CD8-positive, alpha-beta memory T cell (primary cell): ENCODE measurements around the gene C10orf71. TPM values are rescaled to one million over a fixed set of nuclear protein-coding genes. Genes with fewer than 3 reads are reported as not detected.

ENCODE experiments used
- CTCF ChIA-PET: fragments of 350-600 bp; sonication (Branson Sonifier 250); formaldehyde crosslinking; loops from one replicate; lab custom pipeline; 2021; ENCODE audit warnings: antibody characterized with exemption; lab: Charles Lee
- POLR2A ChIA-PET: fragments of 350-600 bp; sonication (Branson Sonifier 250); formaldehyde crosslinking; loops from one replicate; lab custom pipeline; 2021; ENCODE audit warnings: antibody characterized with exemption; lab: Charles Lee
- DNase-seq, 5 donors: peaks; one replicate each; pipeline versions ENCODE4 v3.0.0 to v3.0.0-alpha.2; 2020 to 2022; ENCODE audit warnings: mixed read lengths in 1 of 5
- H3K27ac ChIP-seq: one replicate; pipeline ENCODE4 v1.7.0; 2013; ENCODE audit warnings: low read depth, mild to moderate bottlenecking, low read length, moderate library complexity
- H3K27me3 ChIP-seq: 2 replicates; pipeline ENCODE4 v1.7.0; 2013; ENCODE audit warnings: low read length, mild to moderate bottlenecking; ENCODE audit not compliant: insufficient read depth, poor library complexity, severe bottlenecking
- H3K36me3 ChIP-seq: 2 replicates; pipeline ENCODE4 v1.7.0; 2013; ENCODE audit warnings: mild to moderate bottlenecking, low read length, moderate library complexity; ENCODE audit not compliant: insufficient read depth
- H3K4me1 ChIP-seq: 2 replicates; pipeline ENCODE4 v1.7.0; 2013; ENCODE audit warnings: mild to moderate bottlenecking, low read length, moderate library complexity; ENCODE audit not compliant: insufficient read depth
- H3K4me3 ChIP-seq: 2 replicates; pipeline ENCODE4 v1.7.0; 2013; ENCODE audit warnings: mild to moderate bottlenecking, low read length
- H3K9me3 ChIP-seq: 2 replicates; pipeline ENCODE4 v1.7.0; 2013; ENCODE audit warnings: mild to moderate bottlenecking, low read length
- H3K27ac Mint-ChIP-seq, 8 donors: one replicate each; pipeline ENCODE4 v1.8.0; 2020 to 2021; ENCODE audit warnings: mixed read lengths in 8 of 8, mild to moderate bottlenecking in 6 of 8, inconsistent platforms in 3 of 8, moderate library complexity in 3 of 8
- H3K27me3 Mint-ChIP-seq, 2 donors: one replicate each; pipeline ENCODE4 v1.8.0; 2020 to 2021; ENCODE audit warnings: mixed read lengths in 2 of 2, mild to moderate bottlenecking in 1 of 2, moderate library complexity in 1 of 2
- H3K36me3 Mint-ChIP-seq, 3 donors: one replicate each; pipeline ENCODE4 v1.8.0; 2020 to 2021; ENCODE audit warnings: mixed read lengths in 3 of 3, inconsistent platforms in 1 of 3, mild to moderate bottlenecking in 1 of 3
- H3K4me1 Mint-ChIP-seq, 3 donors: one replicate each; pipeline ENCODE4 v1.8.0; 2020 to 2021; ENCODE audit warnings: mixed read lengths in 3 of 3, inconsistent platforms in 1 of 3, mild to moderate bottlenecking in 1 of 3
- H3K4me3 Mint-ChIP-seq, 7 donors: one replicate each; pipeline ENCODE4 v1.8.0; 2020 to 2021; ENCODE audit warnings: mixed read lengths in 7 of 7, mild to moderate bottlenecking in 6 of 7, moderate library complexity in 4 of 7, inconsistent platforms in 2 of 7
- H3K9me3 Mint-ChIP-seq, 5 donors: one replicate each; pipeline ENCODE4 v1.8.0; 2020 to 2022; ENCODE audit warnings: mixed read lengths in 5 of 5, mild to moderate bottlenecking in 3 of 5, moderate library complexity in 2 of 5, inconsistent platforms in 1 of 5
- polyA plus RNA-seq: library from polyadenylated mRNA; unstranded; fragments of 300-500 nt; fragmentation: Illumina TruSeq; gene quantifications from one replicate; pipeline ENCODE4 v1.2.3, GENCODE V29; 2021
- total RNA-seq, 2 experiments: library from RNA; stranded (reverse); gene quantifications; one replicate each; pipeline ENCODE4 v1.2.3, GENCODE V29; 2021

The C10orf71 gene
- total and polyA plus RNA-seq, 3 experiments from 2014 or later: not detected

- Mint-ChIP-seq H3K27ac (no peak overlapping the region), H3K36me3 (no peaks in the 10 kb centered on the region), H3K4me1 (peaks cover 0 to 3% (median 2%) of the 10 kb centered on the region in 3 donors), H3K4me3 (no peak overlapping the region), H3K27me3 (peaks cover 0 to 5% of the 10 kb centered on the region in 2 donors), H3K9me3 (peaks cover 0 to 2% (median 0%) of the 10 kb centered on the region in 5 donors)
- ChIA-PET POLR2A (no interaction called here), CTCF (no interaction called here)
- no peaks in the 10 kb centered on the region for H3K9me3 ChIP-seq
- H3K27me3 ChIP-seq: no peaks in the 10 kb centered on the region
- H3K4me3 ChIP-seq: no peak overlapping the region
- no peaks in the 10 kb centered on the region for H3K4me1 ChIP-seq
- no peak overlapping the region for H3K27ac ChIP-seq
- DNase-seq: no peak
- no peaks in the 10 kb centered on the region for H3K36me3 ChIP-seq
Observed at GRCh38 chr10:49277973-49278372, 21.0 kb upstream of the C10orf71 start.

GRCh38 chr10:49278497-49278981 lies 20.4 kb upstream of the C10orf71 start:
- H3K27ac ChIP-seq: no peak overlapping the region
- CTCF ChIA-PET: no interaction called here
- no peaks in the 10 kb centered on the region for H3K4me1 ChIP-seq
- POLR2A ChIA-PET: no interaction called here
- no peaks in the 10 kb centered on the region for H3K9me3 ChIP-seq
- Mint-ChIP-seq H3K4me3 (no peak overlapping the region), H3K27ac (no peak overlapping the region), H3K4me1 (peaks cover 0 to 1% (median under 1%) of the 10 kb centered on the region in 3 donors), H3K27me3 (peaks cover 0 to 5% of the 10 kb centered on the region in 2 donors), H3K9me3 (peaks cover 0 to 2% (median 0%) of the 10 kb centered on the region in 5 donors), H3K36me3 (no peaks in the 10 kb centered on the region)
- H3K27me3 ChIP-seq: no peaks in the 10 kb centered on the region
- DNase-seq: no peak
- no peak overlapping the region for H3K4me3 ChIP-seq
- no peaks in the 10 kb centered on the region for H3K36me3 ChIP-seq

GRCh38 chr10:49279015-49279880 lies 19.7 kb upstream of the C10orf71 start:
- POLR2A ChIA-PET: no interaction called here
- no peak overlapping the region for H3K27ac ChIP-seq
- peaks cover 0 to 2% (median 0%) of the 10 kb centered on the region in 5 donors for H3K9me3 Mint-ChIP-seq
- CTCF ChIA-PET: no interaction called here
- H3K4me3 Mint-ChIP-seq: no peak overlapping the region
- no peaks in the 10 kb centered on the region for H3K36me3 Mint-ChIP-seq
- no peak overlapping the region for H3K27ac Mint-ChIP-seq
- H3K4me3 ChIP-seq: no peak overlapping the region
- DNase-seq: no peak
- no peaks in the 10 kb centered on the region for H3K36me3 ChIP-seq
- no peaks in the 10 kb centered on the region for H3K9me3 ChIP-seq
- no peaks in the 10 kb centered on the region for H3K4me1 Mint-ChIP-seq
- peaks cover 0 to 5% of the 10 kb centered on the region in 2 donors for H3K27me3 Mint-ChIP-seq
- H3K27me3 ChIP-seq: no peaks in the 10 kb centered on the region
- H3K4me1 ChIP-seq: no peaks in the 10 kb centered on the region

GRCh38 chr10:49280001-49280408 lies 19.0 kb upstream of the C10orf71 start:
- Histone ChIP-seq H3K9me3 (no peaks in the 10 kb centered on the region), H3K27me3 (no peaks in the 10 kb centered on the region), H3K4me1 (no peaks in the 10 kb centered on the region), H3K27ac (no peak overlapping the region), H3K4me3 (no peak overlapping the region), H3K36me3 (no peaks in the 10 kb centered on the region)
- no peak overlapping the region for H3K27ac Mint-ChIP-seq
- ChIA-PET CTCF (no interaction called here), POLR2A (no interaction called here)
- H3K27me3 Mint-ChIP-seq: peaks cover 0 to 5% of the 10 kb centered on the region in 2 donors
- DNase-seq: no peak
- H3K4me3 Mint-ChIP-seq: no peak overlapping the region
- H3K4me1 Mint-ChIP-seq: no peaks in the 10 kb centered on the region
- H3K9me3 Mint-ChIP-seq: no peaks in the 10 kb centered on the region
- H3K36me3 Mint-ChIP-seq: no peaks in the 10 kb centered on the region

GRCh38 chr10:49281461-49281860 lies 17.5 kb upstream of the C10orf71 start:
- Histone ChIP-seq H3K27me3 (no peaks in the 10 kb centered on the region), H3K27ac (no peak overlapping the region), H3K36me3 (no peaks in the 10 kb centered on the region), H3K9me3 (no peaks in the 10 kb centered on the region), H3K4me3 (no peak overlapping the region), H3K4me1 (no peaks in the 10 kb centered on the region)
- no peaks in the 10 kb centered on the region for H3K4me1 Mint-ChIP-seq
- H3K9me3 Mint-ChIP-seq: no peaks in the 10 kb centered on the region
- POLR2A ChIA-PET: no interaction called here
- CTCF ChIA-PET: no interaction called here
- no peaks in the 10 kb centered on the region for H3K36me3 Mint-ChIP-seq
- H3K27ac Mint-ChIP-seq: no peak overlapping the region
- H3K4me3 Mint-ChIP-seq: no peak overlapping the region
- H3K27me3 Mint-ChIP-seq: peaks cover 0 to 5% of the 10 kb centered on the region in 2 donors
- DNase-seq: no peak

GRCh38 chr10:49282306-49282705 lies 16.7 kb upstream of the C10orf71 start:
- no peak overlapping the region for H3K4me3 ChIP-seq
- no peaks in the 10 kb centered on the region for H3K9me3 ChIP-seq
- H3K4me1 ChIP-seq: no peaks in the 10 kb centered on the region
- CTCF ChIA-PET: no interaction called here
- no peak overlapping the region for H3K27ac Mint-ChIP-seq
- H3K36me3 ChIP-seq: no peaks in the 10 kb centered on the region
- no peak overlapping the region for H3K4me3 Mint-ChIP-seq
- no peak overlapping the region for H3K27ac ChIP-seq
- H3K4me1 Mint-ChIP-seq: no peaks in the 10 kb centered on the region
- no peak for DNase-seq
- H3K9me3 Mint-ChIP-seq: no peaks in the 10 kb centered on the region
- POLR2A ChIA-PET: no interaction called here
- H3K27me3 Mint-ChIP-seq: peaks cover 0 to 5% of the 10 kb centered on the region in 2 donors
- H3K27me3 ChIP-seq: no peaks in the 10 kb centered on the region
- H3K36me3 Mint-ChIP-seq: no peaks in the 10 kb centered on the region

GRCh38 chr10:49282879-49283341 lies 16.1 kb upstream of the C10orf71 start:
- CTCF ChIA-PET: no interaction called here
- DNase-seq: no peak
- Mint-ChIP-seq H3K4me1 (no peaks in the 10 kb centered on the region), H3K27me3 (peaks cover 0 to 4% of the 10 kb centered on the region in 2 donors), H3K4me3 (no peak overlapping the region), H3K36me3 (no peaks in the 10 kb centered on the region), H3K9me3 (no peaks in the 10 kb centered on the region), H3K27ac (no peak overlapping the region)
- no peaks in the 10 kb centered on the region for H3K27me3 ChIP-seq
- H3K4me1 ChIP-seq: no peaks in the 10 kb centered on the region
- POLR2A ChIA-PET: no interaction called here
- no peak overlapping the region for H3K4me3 ChIP-seq
- H3K36me3 ChIP-seq: no peaks in the 10 kb centered on the region
- no peak overlapping the region for H3K27ac ChIP-seq
- H3K9me3 ChIP-seq: no peaks in the 10 kb centered on the region

GRCh38 chr10:49283491-49283890 lies 15.5 kb upstream of the C10orf71 start:
- Histone ChIP-seq H3K9me3 (no peaks in the 10 kb centered on the region), H3K27me3 (no peaks in the 10 kb centered on the region), H3K4me1 (no peaks in the 10 kb centered on the region), H3K27ac (no peak overlapping the region), H3K4me3 (no peak overlapping the region), H3K36me3 (no peaks in the 10 kb centered on the region)
- ChIA-PET CTCF (no interaction called here), POLR2A (no interaction called here)
- Mint-ChIP-seq H3K27me3 (no peaks in the 10 kb centered on the region), H3K9me3 (no peaks in the 10 kb centered on the region), H3K27ac (no peak overlapping the region), H3K4me3 (no peak overlapping the region), H3K4me1 (no peaks in the 10 kb centered on the region), H3K36me3 (no peaks in the 10 kb centered on the region)
- no peak for DNase-seq
